ENCODE data around the gene MAP2K3. TPM values are rescaled to one million over a fixed set of nuclear protein-coding genes. Genes with fewer than 3 reads are reported as not detected.

Gene MAP2K3
- polyA plus RNA-seq, 2 of the 4 experiments (the other 2 are of a cell fraction): 13.9 to 37.1 TPM

- TF ChIP-seq HMGXB4 (CRISPR knock-in tag; IDR thresholded peaks at IDR 0.05; ENCODE audit: borderline replicate concordance) (no peak), USF2 (IDR thresholded peaks at IDR 0.05) (no peak), JUNB (IDR thresholded peaks at IDR 0.05) (no peak), RARB (CRISPR knock-in tag; IDR thresholded peaks at IDR 0.05) (peak; percentile 57; the same call in 1 of the 2 replicates), SMC3 (IDR thresholded peaks at IDR 0.05) (no peak), HOXA7 (CRISPR knock-in tag; IDR thresholded peaks at IDR 0.05) (no peak; the same call in 1 of the 2 replicates), REST (IDR thresholded peaks at IDR 0.05) (0 out of 2 replicates have a peak, but pooled peaks have one; percentile 23), POLR2AphosphoS2 (conservative IDR thresholded peaks at IDR 0.05; ENCODE audit: low read length) (no peak), ZFP36 (IDR thresholded peaks at IDR 0.05; ENCODE audit: borderline replicate concordance, partially characterized antibody) (no peak), FOXS1 (CRISPR knock-in tag; IDR thresholded peaks at IDR 0.05) (0 out of 2 replicates have a peak, but pooled peaks have one; percentile 16), ZNF302 (CRISPR knock-in tag; IDR thresholded peaks at IDR 0.05) (no peak), TP53 (CRISPR knock-in tag; IDR thresholded peaks at IDR 0.05) (no peak), EHF (CRISPR knock-in tag; IDR thresholded peaks at IDR 0.05) (no peak), CTCF (IDR thresholded peaks at IDR 0.05) (no peak), HOXB5 (CRISPR knock-in tag; IDR thresholded peaks at IDR 0.05) (peak; percentile 75; the same call in 1 of the 2 replicates), BCL3 (IDR thresholded peaks at IDR 0.05) (no peak), HDAC2 (IDR thresholded peaks at IDR 0.05) (0 out of 2 replicates have a peak, but pooled peaks have one; percentile 25), E2F6 (IDR thresholded peaks at IDR 0.05; ENCODE audit: borderline replicate concordance, low read depth) (no peak), PBX3 (IDR thresholded peaks at IDR 0.05) (no peak), HES2 (IDR thresholded peaks at IDR 0.05) (no peak), CHD2 (IDR thresholded peaks at IDR 0.05; ENCODE audit: low read length, partially characterized antibody) (no peak), HEYL (CRISPR knock-in tag; IDR thresholded peaks at IDR 0.05) (no peak), MAZ (IDR thresholded peaks at IDR 0.05; ENCODE audit: borderline replicate concordance, low read depth, low read length) (no peak), MAX (IDR thresholded peaks at IDR 0.05) (no peak), EHMT2 (IDR thresholded peaks at IDR 0.05; ENCODE audit: low read depth) (no peak), CBX2 (IDR thresholded peaks at IDR 0.05; ENCODE audit: borderline replicate concordance, low read depth) (no peak), BHLHE40 (IDR thresholded peaks at IDR 0.05; ENCODE audit: low read depth, low read length) (no peak), FOSB (CRISPR knock-in tag; IDR thresholded peaks at IDR 0.05) (no peak)
Measured at GRCh38 chr17:21286909-21287702, 2.6 kb downstream of the MAP2K3 start (continued).
